ENCODE measurements around the gene CYTH1.
"Not testable (repeated sequence)": the region's sequence is repeated elsewhere in the genome, so short reads cannot be mapped to it uniquely, and the experiment has no call there.

Gene CYTH1

DNA sequence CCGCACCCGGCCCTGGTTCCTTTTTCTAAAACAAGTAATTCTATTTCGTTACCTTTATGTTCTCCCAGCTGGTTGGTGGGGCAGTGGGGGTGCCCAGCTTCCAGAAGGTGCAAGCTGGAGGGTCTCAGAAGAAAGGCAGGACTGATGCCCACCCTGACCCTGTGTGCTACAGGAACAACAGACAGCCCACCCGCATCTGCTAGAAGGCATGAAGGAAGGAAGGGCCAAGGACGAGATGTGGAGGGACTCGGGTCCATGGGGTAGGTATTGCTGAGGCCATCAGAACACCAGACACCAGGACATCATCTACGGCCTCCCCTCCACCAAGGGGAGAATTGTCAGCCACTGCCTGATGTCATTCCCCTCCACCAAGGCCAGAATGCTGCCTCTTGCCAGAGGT is 6.4 kb upstream of the CYTH1 start:
- DNase-seq (ENCODE audit: low read depth in 2 of 2), result no peak

DNA sequence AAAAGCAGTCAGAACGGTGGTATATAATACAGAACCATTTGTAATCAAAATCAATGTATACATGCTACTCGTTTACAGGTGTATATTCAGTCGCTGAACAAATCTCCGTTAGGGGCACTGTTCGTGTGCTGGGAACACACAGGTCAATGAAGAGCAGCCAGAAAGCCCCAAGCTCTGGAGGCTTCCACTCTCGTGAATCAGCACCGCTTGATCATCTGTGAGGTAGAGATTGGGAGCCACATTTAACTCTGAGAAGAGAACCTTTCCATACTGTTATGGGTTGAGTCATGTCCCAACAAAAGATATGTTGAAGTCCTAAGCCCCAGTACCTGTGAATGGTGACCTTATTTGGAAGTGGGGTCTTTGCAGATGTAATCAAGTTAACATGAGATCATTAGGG is 5.4 kb upstream of the CYTH1 start:
- no peak for DNase-seq (ENCODE audit: low read depth in 2 of 2)

DNA sequence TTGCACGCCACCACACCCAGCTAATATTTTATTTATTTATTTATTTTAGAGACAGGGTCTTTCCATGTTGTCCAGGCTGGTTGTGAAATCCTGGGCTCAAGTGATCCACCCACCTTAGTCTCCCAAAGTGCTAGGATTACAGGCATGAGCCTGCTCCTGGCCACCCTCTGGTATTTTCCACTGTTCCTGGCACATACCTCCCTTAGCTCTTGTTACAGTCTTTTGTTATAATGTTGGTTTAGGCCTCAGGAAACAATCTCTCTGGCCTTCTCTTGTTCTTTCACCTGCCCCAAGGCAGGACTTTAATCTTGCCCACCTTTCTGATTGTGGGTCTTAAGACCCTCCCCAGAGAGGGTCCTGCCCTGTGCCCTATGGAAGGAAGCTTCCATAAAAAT is 3.6 kb upstream of the CYTH1 start:
- no peak for DNase-seq (ENCODE audit: low read depth in 2 of 2)

DNA sequence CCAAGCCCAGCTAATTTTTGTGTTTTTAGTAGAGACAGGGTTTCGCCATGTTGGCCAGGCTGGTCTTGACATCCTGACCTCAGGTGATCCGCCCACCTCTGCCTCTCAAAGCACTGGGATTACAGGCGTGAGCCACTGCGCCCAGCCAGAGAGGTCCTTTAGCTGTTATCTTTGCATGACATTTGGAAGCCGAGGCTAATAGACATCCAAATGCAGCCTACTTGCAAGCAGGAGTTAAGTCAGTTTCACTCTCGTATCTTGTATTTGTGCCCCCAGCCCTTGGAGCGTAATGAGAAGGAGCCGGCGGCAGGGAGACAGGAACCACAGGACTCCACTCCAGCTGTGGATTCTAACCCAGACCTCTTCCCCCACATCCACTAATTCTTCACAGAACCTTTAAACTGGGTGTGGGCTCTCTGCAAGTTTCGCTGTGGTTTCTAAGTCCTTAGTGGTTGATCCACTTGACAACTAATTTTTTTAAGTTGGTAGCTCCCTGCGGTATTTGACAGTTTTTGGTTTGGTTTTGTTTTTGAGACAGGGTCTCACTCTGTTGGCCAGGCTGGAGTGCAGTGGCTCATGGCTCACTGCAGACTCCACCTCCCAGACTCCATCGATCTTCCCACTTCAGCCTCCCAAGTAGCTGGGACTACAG is 3.1 kb upstream of the CYTH1 start:
- no peak for DNase-seq (ENCODE audit: low read depth in 2 of 2)

DNA sequence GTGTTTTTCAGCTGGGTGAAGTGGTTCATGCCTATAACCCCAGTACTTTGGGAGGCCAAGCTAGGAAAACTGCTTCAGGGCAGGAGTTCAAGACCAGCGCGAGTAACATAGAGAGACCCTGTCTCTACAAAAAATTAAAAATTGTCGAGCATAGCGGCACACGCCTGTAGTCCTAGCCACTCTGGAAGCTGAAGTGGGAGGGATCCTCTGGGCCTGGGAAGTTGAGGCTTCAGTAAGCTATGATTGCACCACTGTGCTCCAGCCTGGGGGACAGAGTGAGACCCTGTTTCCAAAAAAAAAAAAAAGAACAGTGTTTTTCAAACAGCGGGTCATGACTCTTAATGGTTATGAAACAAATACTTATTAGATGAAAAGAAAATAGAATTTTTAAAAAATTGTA is 2.3 kb upstream of the CYTH1 start:
- DNase-seq (ENCODE audit: low read depth in 2 of 2), result no peak

DNA sequence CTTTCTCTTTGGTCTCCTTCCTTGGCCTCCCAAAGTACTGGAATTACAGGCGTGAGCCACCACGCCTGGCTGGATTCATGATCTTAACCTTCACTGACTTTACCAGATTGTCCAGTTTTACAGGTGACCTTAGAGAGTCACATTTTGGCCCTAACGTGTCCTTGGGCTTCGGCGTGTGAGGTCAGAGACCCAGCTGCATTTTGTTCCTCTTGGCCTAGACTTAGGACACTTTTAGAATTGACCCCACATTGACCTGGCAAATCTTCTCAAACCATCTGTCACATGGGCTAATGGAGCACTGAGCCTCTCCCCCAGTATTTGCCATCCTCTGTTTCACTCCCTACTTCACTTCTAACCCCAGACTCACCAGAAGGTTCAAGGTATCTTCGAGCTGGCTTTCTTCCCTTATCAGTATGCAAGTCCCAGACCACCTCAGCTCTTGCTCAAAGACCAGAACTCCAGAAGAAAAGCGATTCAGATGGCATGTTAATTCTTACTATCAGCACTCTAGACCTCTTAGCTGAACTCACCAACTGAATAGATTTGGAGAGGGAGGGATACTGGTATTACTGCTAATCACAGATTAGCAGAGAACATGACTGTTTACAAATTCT is 1.7 kb upstream of the CYTH1 start:
- DNase-seq (ENCODE audit: low read depth in 2 of 2), result no peak

DNA sequence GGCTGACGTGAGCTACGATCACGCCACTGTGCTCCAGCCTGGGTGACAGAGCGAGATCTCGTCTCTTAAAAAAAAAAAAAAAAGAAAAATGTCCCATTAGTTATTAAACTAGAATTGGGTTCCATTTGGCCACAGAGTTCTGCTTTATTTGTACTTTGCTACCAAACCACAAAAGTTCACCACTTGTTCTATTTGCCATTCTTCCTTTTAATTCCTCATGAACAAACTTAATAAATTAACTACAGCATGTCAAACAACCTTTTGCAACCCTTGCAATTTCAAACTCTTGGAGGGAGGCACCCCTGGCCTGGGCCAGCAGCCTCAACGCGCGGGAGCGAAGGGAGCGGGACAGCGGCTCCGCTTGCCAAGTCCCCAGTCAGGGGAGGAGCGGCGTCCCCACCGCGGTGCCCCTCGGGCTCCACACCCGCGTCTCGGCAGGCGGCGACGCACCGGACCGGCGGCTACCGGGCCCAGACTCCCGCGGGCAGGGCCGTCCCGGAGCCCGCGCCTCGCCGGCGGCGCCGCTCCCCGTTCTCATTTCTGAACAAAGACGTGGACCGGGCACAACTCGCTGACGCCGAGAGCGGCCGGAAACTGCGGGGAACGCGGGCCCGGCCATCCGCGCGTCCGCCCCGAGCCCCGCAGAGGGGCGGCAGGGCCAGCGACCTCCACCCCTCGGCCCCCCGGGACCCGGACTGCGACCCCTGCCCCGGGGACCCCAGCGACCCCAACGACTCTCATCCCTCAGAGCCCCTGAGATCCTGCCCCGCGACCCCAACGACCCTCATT is 775 bp downstream of the CYTH1 start:
- no peak for DNase-seq (ENCODE audit: low read depth in 2 of 2)

DNA sequence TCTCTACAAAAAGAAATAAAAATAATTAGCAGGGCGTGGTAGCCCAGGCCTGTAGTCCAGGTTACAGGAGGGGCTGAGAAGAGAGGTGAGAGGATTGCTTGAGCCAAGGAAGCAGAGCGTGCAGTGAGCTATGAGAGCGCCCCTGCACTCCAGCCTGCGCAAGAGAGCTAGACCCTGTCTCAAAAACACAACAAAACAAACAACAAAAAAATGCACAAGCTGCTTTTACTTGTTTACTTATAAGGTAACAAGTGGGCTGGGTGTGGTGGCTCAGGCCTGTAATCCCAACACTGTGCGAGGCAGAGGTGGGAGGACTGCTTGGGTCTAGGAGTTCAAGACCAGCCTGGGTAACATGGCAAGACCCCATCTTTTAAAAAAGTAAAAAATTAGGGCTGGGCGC is 1.7 kb downstream of the CYTH1 start:
- DNase-seq (ENCODE audit: low read depth in 2 of 2), result no peak

DNA sequence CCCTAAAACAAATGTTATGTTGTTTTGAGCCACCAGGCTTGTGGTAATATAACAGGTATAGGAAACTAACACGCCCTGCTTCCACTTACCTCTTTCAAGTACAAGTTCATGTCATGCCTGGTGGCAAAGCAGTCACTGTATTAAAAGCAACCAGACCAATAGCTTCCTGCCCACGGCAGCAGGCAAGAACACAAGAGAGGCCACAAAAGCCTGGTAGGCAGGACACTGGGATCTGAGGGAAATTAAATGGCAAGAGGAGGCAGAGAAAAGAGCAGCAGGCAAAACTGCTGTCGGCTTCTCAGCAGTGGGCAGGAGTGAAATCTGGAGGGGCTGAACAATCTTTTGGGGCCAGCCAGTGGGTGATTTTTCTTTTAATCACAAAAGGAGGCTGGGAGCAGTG is 2.2 kb downstream of the CYTH1 start:
- no peak for DNase-seq (ENCODE audit: low read depth in 2 of 2)

DNA sequence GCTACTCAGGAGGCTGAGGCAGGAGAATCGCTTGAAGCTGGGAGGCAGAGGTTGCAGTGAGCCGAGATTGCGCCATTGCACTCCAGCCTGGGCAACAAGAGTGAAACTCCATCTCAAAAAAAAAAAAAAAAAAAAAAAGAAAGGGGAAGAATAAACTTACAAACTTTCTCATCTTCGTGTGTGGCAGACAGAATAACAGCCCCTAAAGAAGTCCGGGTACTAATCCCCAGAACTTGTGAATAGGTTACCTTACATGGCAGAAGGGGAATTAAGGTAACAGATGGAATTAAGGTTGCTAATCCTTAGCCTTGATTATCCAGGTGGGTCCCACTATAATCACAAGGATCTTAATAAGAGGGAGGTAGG is 2.8 kb downstream of the CYTH1 start:
- DNase-seq (ENCODE audit: low read depth in 2 of 2), result not testable (repeated sequence)

DNA sequence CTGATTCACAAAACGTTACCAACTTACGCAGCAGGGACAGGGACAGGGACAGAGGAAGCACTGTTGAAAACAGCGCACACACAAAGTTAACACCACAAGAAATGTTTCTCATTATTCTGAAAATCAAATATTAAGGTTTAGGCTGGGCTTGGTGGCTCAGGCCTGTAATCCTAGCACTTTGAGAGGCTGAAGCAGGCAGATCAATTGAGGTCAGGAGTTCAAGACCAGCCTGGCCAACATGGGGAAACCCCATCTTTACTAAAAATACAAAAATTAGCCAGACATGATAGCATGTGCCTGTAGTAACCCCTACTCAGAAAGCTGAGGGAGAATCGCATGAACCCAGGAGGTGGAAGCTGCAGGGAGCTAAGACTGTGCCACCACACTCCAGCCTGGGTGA is 4.2 kb downstream of the CYTH1 start:
- DNase-seq (ENCODE audit: low read depth in 2 of 2), result no peak

DNA sequence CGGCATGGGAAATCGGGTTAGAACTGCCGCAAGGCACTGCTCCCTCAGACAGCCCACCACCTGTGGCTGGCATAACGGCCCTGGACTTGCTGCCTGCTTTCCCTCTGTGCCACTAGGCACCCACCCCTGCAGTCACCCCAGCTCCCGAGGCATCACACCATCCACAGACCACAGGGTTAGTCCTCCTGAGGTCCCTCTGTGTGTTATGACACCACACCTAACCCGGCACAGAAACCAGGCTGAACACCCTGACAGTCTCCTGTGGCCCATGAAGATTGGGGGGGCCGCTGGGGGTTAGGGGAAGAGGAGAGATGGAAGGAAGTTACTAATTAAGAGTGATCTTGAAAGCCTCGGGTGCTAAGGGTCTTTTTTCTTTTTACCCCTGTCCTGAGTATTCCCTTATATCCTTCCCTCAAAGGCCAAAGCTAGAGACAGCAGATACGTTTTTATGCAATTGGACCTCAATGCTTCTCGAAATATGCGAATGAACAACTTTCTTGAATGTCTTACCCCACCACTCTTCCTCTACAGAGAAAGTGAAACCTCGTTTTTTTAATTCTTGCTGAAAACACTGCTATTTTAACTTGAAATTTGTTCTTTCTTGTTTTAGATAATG is 7.0 kb downstream of the CYTH1 start:
- DNase-seq (ENCODE audit: low read depth in 2 of 2), result no peak

DNA sequence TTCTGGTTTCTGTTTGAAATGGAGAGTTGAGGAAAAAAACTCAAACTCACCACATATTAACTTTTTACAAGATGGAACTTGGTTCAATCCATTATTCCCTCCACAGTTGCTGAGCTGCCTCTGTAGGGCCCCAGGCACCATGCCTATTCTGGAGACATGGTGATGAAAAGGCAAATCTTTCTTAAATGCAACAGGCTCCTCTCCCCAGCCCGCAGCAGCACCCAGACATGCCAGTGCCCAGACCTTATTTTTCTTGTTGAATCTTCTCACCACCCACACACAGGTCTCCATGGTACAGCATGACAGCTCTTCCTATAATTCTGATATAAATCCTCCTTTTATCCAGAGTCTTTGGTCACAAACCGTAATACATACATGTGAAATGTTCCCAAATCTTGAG is 7.6 kb downstream of the CYTH1 start:
- no peak for DNase-seq (ENCODE audit: low read depth in 2 of 2)

DNA sequence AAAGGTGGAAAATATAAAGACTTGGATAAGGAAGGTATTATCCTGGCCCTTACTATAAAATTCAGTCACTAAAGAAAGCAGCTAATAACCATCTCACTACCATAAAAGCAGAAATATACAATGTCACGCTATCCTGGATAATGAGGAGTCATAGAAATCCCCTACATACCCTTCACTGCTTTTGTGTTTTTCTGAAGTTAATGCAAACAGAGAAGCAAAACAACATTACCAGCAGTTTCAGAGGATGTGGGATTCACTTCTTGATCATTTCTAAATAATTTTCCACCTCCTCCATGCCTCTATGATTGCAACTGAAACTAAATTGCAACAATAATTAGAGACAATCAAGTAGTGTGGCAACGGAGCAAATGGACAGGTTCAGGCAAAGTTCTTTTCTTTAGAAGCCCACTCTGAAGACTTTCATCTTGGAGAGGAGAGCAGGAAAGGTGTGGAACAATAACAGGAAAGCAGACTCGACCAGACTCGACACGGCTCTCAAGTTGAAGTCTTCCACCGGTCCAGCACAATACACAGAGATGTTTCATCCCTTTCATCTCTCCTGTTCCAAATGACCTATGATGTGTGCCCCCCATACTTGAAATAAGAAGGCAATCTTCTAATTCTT is 10.2 kb downstream of the CYTH1 start:
- DNase-seq (ENCODE audit: low read depth in 2 of 2), result no peak

DNA sequence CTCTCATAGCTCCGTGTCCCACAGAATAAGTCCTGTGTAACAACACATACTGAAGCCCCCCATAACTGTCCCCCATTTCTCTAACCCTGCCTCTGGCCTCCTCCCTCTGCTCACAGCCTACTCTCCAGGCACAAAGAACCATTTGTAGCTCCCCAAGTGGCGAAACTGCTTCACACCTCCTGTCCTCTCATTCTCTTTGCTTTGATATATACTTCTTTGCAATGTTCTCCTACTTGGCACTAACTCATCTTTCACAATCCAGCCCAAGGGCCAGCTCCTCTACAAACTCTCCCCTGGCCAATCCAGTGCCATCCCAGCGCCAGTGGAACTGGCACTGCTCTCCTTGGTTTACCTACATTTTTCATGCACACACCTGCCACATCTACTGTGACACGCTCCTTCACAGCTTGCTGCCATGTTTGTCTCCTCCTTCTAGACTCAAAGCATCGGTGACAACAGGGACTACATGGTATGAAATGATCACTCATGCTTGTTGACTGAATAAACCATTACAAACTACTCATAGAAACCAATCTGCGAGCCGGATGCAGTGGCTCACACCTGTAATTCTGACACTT is 12.8 kb downstream of the CYTH1 start:
- no peak for DNase-seq (ENCODE audit: low read depth in 2 of 2)

DNA sequence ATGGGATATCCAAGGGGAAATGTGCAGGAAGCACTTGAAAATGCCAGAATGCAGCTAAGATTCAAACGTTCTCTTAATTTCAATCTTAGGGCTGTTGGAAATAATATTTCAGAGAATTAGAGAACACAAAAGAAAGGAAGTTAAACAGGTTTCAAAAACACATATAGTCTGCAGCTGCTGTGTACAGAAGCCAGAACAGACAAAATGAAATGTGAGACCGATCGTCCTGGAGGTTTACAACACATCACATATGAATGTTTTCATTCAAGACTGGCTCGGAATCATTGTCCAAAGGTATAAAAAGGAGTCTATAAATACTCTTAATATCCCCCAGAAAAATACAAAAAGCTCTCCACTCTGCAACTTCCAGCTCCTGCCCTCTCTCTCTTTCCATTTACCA is 14.3 kb downstream of the CYTH1 start:
- no peak for DNase-seq (ENCODE audit: low read depth in 2 of 2)

DNA sequence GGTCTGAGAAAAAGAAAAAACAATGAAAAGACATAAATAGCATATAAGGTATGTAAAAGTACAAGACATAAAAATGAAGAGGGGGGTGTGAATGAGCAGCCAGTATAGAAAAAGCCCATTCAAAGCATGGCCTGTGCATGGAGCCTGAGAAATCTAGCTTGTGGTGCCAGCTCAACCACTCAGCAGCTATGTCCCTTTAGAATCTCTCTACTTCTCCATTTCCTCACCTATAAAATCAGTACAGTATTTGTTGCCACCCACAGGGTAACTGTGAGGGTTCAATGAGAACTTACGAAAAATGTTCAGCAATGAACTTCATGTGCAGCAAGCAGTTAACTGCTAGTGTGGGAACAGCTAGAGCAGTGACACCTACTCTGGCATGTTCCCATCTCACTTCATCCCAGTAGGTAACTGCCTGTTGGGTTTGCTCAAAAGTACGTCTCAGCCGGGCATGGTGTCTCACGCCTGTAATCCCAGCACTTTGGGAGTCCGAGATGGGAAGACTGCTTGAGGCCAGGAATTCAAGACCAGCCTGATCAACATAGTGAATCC is 15.3 kb downstream of the CYTH1 start:
- no peak for DNase-seq (ENCODE audit: low read depth in 2 of 2)

DNA sequence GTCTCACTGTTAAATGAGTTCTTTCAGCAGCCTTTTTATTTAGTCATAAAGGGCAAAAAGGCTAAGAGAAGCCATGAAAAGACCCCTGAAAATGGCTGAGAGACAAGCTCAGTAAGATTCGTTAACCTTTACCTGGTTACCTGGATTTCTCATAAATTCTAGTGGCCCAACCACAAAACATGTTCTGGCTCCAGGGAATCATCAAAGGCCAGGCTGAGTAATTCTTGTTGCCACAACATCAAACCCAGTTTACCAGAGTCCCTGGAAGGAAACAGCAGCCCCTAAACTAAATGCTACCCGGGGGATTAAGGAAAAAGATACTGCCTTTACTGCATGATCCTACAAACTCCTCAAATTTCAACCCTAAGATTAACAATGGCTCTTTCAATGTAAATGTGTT is 15.8 kb downstream of the CYTH1 start:
- DNase-seq (ENCODE audit: low read depth in 2 of 2), result no peak

DNA sequence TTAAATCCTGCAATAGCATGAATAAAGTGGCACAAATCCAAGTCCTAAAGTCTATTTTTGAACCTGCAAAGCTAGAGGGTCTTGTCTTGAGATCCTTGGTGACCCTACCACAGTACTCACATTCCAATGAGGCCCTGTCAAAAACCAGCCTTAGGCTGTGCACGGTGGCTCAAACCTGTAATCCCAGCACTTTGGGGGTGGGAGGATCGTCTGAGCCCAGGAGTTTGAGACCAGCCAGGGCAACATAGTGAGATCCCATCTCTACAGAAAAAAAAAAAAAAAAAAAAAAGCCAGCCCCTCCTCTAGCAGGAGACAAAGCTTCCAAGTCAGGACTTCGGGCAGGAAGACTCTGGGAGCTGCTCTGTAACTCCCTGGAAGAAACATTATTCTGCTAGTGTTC is 16.3 kb downstream of the CYTH1 start:
- DNase-seq (ENCODE audit: low read depth in 2 of 2), result no peak

DNA sequence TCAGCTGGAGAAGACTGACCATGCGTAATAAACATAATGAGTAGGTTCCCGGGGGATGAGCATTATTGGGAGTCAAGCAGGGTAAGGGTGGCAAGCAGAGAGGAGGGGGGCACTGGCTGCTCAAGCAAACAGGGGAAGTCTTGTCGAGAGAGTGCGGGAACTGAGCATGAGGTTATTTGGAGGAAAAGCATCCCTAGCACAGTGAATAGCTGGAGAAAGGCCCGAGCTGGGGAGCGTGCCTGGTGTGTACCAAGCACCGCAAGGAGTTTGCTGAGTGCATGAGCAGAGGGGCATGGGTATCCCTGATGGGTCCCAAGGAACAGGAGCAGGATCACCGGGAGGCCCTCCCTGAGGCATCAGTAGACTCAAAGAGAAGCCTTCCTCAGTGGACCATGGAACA is 17.2 kb downstream of the CYTH1 start:
- no peak for DNase-seq (ENCODE audit: low read depth in 2 of 2)

DNA sequence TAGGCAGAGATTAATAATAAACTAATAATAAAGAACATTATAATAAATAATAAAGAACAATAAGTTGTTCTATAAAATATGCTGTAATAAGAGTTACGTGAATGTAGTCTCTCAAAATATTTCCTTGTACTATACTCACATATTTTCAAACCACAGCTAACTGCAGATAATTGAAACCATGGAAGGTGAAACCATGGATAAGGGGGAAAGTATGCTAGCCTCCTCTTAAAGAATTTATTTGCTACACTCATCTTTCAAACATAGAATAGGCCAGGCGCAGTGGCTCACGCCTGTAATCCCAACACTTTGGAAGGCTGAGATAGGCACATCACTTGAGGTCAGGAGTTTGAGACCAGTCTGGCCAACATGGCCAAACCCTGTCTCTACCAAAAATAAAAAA is 18.5 kb downstream of the CYTH1 start:
- no peak for DNase-seq (ENCODE audit: low read depth in 2 of 2)
